HG03571 (cell line): ENCODE measurements around the gene COL24A1.
"Not testable (repeated sequence)": the region's sequence is repeated elsewhere in the genome, so short reads cannot be mapped to it uniquely, and the experiment has no call there.

ENCODE experiments used
- ATAC-seq: cut with Tn5 transposase; IDR thresholded peaks from one replicate; pipeline ENCODE4 v1.9.1; 2021; ENCODE audit not compliant: unreplicated experiment

COL24A1 gene

GRCh38 chr1:86084998-86085397 is 71.6 kb downstream of the COL24A1 start:
- no peak for ATAC-seq

GRCh38 chr1:86082183-86082582 is 74.4 kb downstream of the COL24A1 start:
- ATAC-seq, result no peak

- ATAC-seq, result not testable (repeated sequence)
Observed at GRCh38 chr1:86072474-86072873, 84.1 kb downstream of the COL24A1 start.

- not testable (repeated sequence) for ATAC-seq
Observed at GRCh38 chr1:86071870-86072269, 84.7 kb downstream of the COL24A1 start.

GRCh38 chr1:86069757-86070145 is 86.8 kb downstream of the COL24A1 start:
- ATAC-seq, result no peak

GRCh38 chr1:86068841-86069756 is 87.5 kb downstream of the COL24A1 start:
- no peak for ATAC-seq

GRCh38 chr1:86068271-86068721 is 88.3 kb downstream of the COL24A1 start:
- ATAC-seq, result no peak

- ATAC-seq, result no peak
Observed at GRCh38 chr1:86067626-86068025, 88.9 kb downstream of the COL24A1 start.

GRCh38 chr1:86064899-86065298 is 91.7 kb downstream of the COL24A1 start:
- ATAC-seq, result no peak

- ATAC-seq, result no peak
Observed at GRCh38 chr1:86063721-86064120, 92.9 kb downstream of the COL24A1 start.

GRCh38 chr1:86062453-86062852 is 94.1 kb downstream of the COL24A1 start:
- ATAC-seq, result no peak

GRCh38 chr1:86061551-86061990 is 95.0 kb downstream of the COL24A1 start:
- no peak for ATAC-seq

GRCh38 chr1:86054396-86054795 is 102.2 kb downstream of the COL24A1 start:
- no peak for ATAC-seq

- ATAC-seq, result no peak
Observed at GRCh38 chr1:86052948-86053698, 103.4 kb downstream of the COL24A1 start.

- no peak for ATAC-seq
Observed at GRCh38 chr1:86035101-86035500, 121.5 kb downstream of the COL24A1 start.

- no peak for ATAC-seq
Observed at GRCh38 chr1:86030180-86030579, 126.4 kb downstream of the COL24A1 start.

- ATAC-seq, result peak; percentile 77
Observed at GRCh38 chr1:86018283-86018923, 138.2 kb downstream of the COL24A1 start.

GRCh38 chr1:86016076-86016759 is 140.4 kb downstream of the COL24A1 start:
- ATAC-seq, result no peak

- no peak for ATAC-seq
Observed at GRCh38 chr1:86015375-86015774, 141.2 kb downstream of the COL24A1 start.

- no peak for ATAC-seq
Observed at GRCh38 chr1:86000601-86001000, 156.0 kb downstream of the COL24A1 start.
